ENCODE results near the gene NOX4. TPM values are rescaled to one million over a fixed set of nuclear protein-coding genes. Genes with fewer than 3 reads are reported as not detected.
"Not testable (repeated sequence)": the region's sequence is repeated elsewhere in the genome, so short reads cannot be mapped to it uniquely, and the experiment has no call there.

NOX4 gene
- total and polyA plus RNA-seq, 8 donors: 0.28 to 2.8 (median 0.50) TPM; not detected in 3

- H3K27ac ChIP-seq: no peak overlapping the region
- no peak for DNase-seq
- intact Hi-C loops (cut with DNase I; ENCODE audit: low total_unique reads): no loop called here
- H3K27me3 ChIP-seq: no peaks in the 10 kb centered on the region
- no peaks in the 10 kb centered on the region for H3K9me3 ChIP-seq
- 69 to 86% (median 79%) methylated on average over 1 of the region's 1 CpG for WGBS, 5 donors
- no peaks in the 10 kb centered on the region for H3K4me1 ChIP-seq
- no peaks in the 10 kb centered on the region for H3K36me3 ChIP-seq
- H3K4me3 ChIP-seq: no peak overlapping the region
- no peak for TF ChIP-seq POLR2A (IDR thresholded peaks at IDR 0.05)
- no peak for TF ChIP-seq EP300 (IDR thresholded peaks at IDR 0.05)
- TF ChIP-seq POLR2AphosphoS5 (IDR thresholded peaks at IDR 0.05): no peak
- TF ChIP-seq, protein P1, sequence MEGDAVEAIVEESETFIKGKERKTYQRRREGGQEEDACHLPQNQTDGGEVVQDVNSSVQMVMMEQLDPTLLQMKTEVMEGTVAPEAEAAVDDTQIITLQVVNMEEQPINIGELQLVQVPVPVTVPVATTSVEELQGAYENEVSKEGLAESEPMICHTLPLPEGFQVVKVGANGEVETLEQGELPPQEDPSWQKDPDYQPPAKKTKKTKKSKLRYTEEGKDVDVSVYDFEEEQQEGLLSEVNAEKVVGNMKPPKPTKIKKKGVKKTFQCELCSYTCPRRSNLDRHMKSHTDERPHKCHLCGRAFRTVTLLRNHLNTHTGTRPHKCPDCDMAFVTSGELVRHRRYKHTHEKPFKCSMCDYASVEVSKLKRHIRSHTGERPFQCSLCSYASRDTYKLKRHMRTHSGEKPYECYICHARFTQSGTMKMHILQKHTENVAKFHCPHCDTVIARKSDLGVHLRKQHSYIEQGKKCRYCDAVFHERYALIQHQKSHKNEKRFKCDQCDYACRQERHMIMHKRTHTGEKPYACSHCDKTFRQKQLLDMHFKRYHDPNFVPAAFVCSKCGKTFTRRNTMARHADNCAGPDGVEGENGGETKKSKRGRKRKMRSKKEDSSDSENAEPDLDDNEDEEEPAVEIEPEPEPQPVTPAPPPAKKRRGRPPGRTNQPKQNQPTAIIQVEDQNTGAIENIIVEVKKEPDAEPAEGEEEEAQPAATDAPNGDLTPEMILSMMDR (IDR thresholded peaks at IDR 0.05): no peak
Measured at GRCh38 chr11:89433278-89433677, 57.9 kb downstream of the NOX4 start.

DNA sequence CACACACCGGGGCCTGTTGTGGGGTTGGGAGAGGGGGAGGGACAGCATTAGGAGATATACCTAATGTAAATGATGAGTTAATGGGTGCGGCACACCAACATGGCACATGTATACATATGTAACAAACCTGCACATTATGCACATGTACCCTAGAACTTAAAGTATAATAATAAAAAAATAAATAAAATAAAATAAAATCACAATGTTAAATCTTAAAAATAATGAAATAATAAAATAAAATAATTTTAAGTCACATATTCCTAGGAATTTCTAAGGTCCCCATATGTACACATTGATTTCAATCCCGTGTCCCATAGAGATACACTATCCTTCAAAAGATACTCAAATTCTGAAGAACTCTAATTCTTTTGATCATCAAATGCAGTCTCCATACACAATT is 59.0 kb downstream of the NOX4 start:
- H3K4me1 ChIP-seq; H3K4me3 ChIP-seq; DNase-seq; H3K9me3 ChIP-seq; H3K27me3 ChIP-seq; intact Hi-C loops (cut with DNase I; ENCODE audit: low total_unique reads); H3K36me3 ChIP-seq; H3K27ac ChIP-seq: not testable (repeated sequence)
- WGBS, 5 donors: 90 to 97% (median 92%) methylated on average over 3 of the region's 3 CpGs

DNA sequence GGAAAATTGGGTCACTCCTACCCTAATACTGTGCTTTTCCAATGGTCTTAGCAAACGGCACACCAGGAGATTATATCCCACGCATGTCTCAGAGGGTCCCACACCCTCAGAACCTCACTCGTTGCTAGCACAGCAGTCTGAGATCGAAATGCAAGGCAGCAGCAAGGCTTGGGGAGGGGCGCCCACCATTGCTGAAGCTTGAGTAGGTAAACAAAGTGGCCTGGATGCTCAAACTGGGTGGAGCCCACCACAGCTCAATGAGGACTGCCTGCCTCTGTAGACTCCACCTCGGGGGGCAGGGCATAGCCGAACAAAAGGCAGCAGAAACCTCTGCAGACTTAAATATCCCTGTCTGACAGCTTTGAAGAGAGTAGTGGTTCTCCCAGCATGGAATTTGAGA is 64.7 kb downstream of the NOX4 start:
- DNase-seq; H3K9me3 ChIP-seq; H3K27me3 ChIP-seq; H3K4me3 ChIP-seq; H3K36me3 ChIP-seq; H3K27ac ChIP-seq; H3K4me1 ChIP-seq; intact Hi-C loops (cut with DNase I; ENCODE audit: low total_unique reads): not testable (repeated sequence)
- 82 to 94% (median 88%) methylated on average over 5 to 7 of the region's 7 CpGs for WGBS, 5 donors

- Histone ChIP-seq H3K9me3 (peaks cover 0 to 5% (median 0%) of the 10 kb centered on the region in 4 donors), H3K27ac (no peak overlapping the region), H3K4me3 (no peak overlapping the region), H3K36me3 (no peaks in the 10 kb centered on the region), H3K27me3 (no peaks in the 10 kb centered on the region), H3K4me1 (no peaks in the 10 kb centered on the region)
- no peak for DNase-seq
- TF ChIP-seq, protein P1 (IDR thresholded peaks at IDR 0.05): no peak
- TF ChIP-seq POLR2AphosphoS5 (IDR thresholded peaks at IDR 0.05): no peak
- TF ChIP-seq POLR2A (IDR thresholded peaks at IDR 0.05): no peak
- intact Hi-C loops (cut with DNase I; ENCODE audit: low total_unique reads): no loop called here
- WGBS, 5 donors: 43 to 65% (median 53%) methylated on average over 2 of the region's 2 CpGs
Measured at GRCh38 chr11:89421718-89422117, 69.5 kb downstream of the NOX4 start.

DNA sequence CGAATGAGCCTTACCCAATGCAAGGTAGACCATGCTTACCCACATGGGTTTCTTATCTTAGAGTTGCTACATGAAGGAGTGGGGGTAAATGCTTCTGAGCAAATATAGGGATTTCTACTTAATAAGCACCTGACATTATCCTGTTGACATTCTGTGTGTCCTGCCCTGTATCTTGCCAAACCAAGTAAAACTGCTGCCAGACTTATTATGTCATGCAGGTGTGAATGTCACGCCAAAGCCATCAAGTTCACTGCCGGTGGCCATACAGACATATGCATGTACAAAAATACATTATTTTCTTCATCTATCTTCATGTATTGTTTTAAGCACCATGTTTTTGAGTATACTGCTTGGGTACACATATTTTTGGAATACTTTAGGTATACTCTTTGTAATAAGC is 70.2 kb downstream of the NOX4 start:
- intact Hi-C loops (cut with DNase I; ENCODE audit: low total_unique reads): no loop called here

More for the DNA sequence above, 70.2 kb downstream of the NOX4 start:
- TF ChIP-seq POLR2AphosphoS5 (IDR thresholded peaks at IDR 0.05) (no peak), EP300 (IDR thresholded peaks at IDR 0.05) (no peak), POLR2A (IDR thresholded peaks at IDR 0.05) (no peak)
- TF ChIP-seq, protein P1 (IDR thresholded peaks at IDR 0.05): no peak
- Histone ChIP-seq H3K27ac (no peak overlapping the region), H3K4me3 (no peak overlapping the region), H3K4me1 (no peaks in the 10 kb centered on the region), H3K27me3 (no peaks in the 10 kb centered on the region), H3K9me3 (no peaks in the 10 kb centered on the region), H3K36me3 (no peaks in the 10 kb centered on the region)
- WGBS, 5 donors: 69 to 80% (median 73%) methylated on average over 3 of the region's 3 CpGs
- DNase-seq: no peak

Data from stomach (tissue), 9 donors.